Left kidney (tissue), 2 donors: Measurements from ENCODE around the gene MBTPS1. TPM values are rescaled to one million over a fixed set of nuclear protein-coding genes. Genes with fewer than 3 reads are reported as not detected.

Experiments
- DNase-seq: peaks from one replicate; pipeline ENCODE4 v3.0.0-alpha.2; 2013
- polyA plus RNA-seq: library from polyadenylated mRNA; unstranded; fragments of 120-200 nt; gene quantifications from one replicate; pipeline ENCODE4 v1.2.1, GENCODE V29; 2013; ENCODE audit not compliant: insufficient read length

The MBTPS1 gene
- polyA plus RNA-seq, 1 donor = 110 TPM

GRCh38 chr16:84005391-84005790, 111.4 kb downstream of the MBTPS1 start:
- no peak for DNase-seq

GRCh38 chr16:84004442-84004841, 112.3 kb downstream of the MBTPS1 start:
- DNase-seq = no peak

Other genes starting within 250 kb of the MBTPS1 start
- gene MLYCD, start 217.8 kb downstream of the MBTPS1 start, polyA plus RNA-seq = 5.3 TPM
- gene OSGIN1, start 163.7 kb downstream of the MBTPS1 start, polyA plus RNA-seq = 0.30 TPM
- 2.6 TPM for gene NECAB2, start 148.7 kb downstream of the MBTPS1 start, polyA plus RNA-seq
- not detected for gene SLC38A8, start 74.1 kb downstream of the MBTPS1 start, polyA plus RNA-seq
- 60.2 TPM for gene HSDL1, start 28.2 kb upstream of the MBTPS1 start, polyA plus RNA-seq
- gene DNAAF1, start 28.4 kb upstream of the MBTPS1 start, polyA plus RNA-seq = 7.1 TPM
- gene TAF1C, start 70.1 kb upstream of the MBTPS1 start, polyA plus RNA-seq = 40.1 TPM
- not detected for gene ADAD2, start 74.2 kb upstream of the MBTPS1 start, polyA plus RNA-seq
- 0.07 TPM for gene KCNG4, start 123.1 kb upstream of the MBTPS1 start, polyA plus RNA-seq
- gene WFDC1, start 177.9 kb upstream of the MBTPS1 start, polyA plus RNA-seq = 2.6 TPM